Liver (tissue), 3 donors: ENCODE data around the gene ADRM1.

Experiments
- CTCF ChIP-seq: fragments of 150-350 bp; IDR thresholded peaks from 2 replicates; pipeline ENCODE4 v1.5.1; 2017; ENCODE audit warnings: improper control_type of control experiment, low read depth, low read length; ENCODE audit not compliant: missing input control
- FOXA1 ChIP-seq: IDR thresholded peaks from 2 replicates; pipeline ENCODE4 v1.6.1; 2016; ENCODE audit warnings: antibody characterized with exemption
- GABPA ChIP-seq, 2 donors: IDR thresholded peaks in 1 of 2; conservative IDR thresholded peaks in 1 of 2; 2 replicates each; pipeline ENCODE4 v1.6.1; 2016; ENCODE audit warnings: antibody characterized with exemption in 2 of 2, mild to moderate bottlenecking in 1 of 2, moderate library complexity in 1 of 2
- HNF4G ChIP-seq: IDR thresholded peaks from 2 replicates; pipeline ENCODE4 v1.6.1; 2016; ENCODE audit warnings: antibody characterized with exemption
- RAD21 ChIP-seq, 2 donors: IDR thresholded peaks; 2 replicates each; pipeline ENCODE4 v1.6.1; 2016; ENCODE audit warnings: antibody characterized with exemption in 2 of 2, mild to moderate bottlenecking in 2 of 2
- REST ChIP-seq: IDR thresholded peaks from 2 replicates; pipeline ENCODE4 v1.6.1; 2016; ENCODE audit warnings: antibody characterized with exemption, mild to moderate bottlenecking
- RXRA ChIP-seq, 2 donors: IDR thresholded peaks; 2 replicates each; pipeline ENCODE4 v1.6.1; 2017 to 2018; ENCODE audit warnings: antibody characterized with exemption in 2 of 2, mild to moderate bottlenecking in 1 of 2
- SP1 ChIP-seq: IDR thresholded peaks from 2 replicates; pipeline ENCODE4 v1.6.1; 2018; ENCODE audit warnings: antibody characterized with exemption, mild to moderate bottlenecking
- YY1 ChIP-seq: IDR thresholded peaks from 2 replicates; pipeline ENCODE4 v1.6.1; 2016; ENCODE audit warnings: antibody characterized with exemption, mild to moderate bottlenecking
- TF ChIP-seq, protein P1 (sequence below): IDR thresholded peaks from 2 replicates; pipeline ENCODE4 v1.6.1; 2016; ENCODE audit warnings: antibody characterized with exemption
- TF ChIP-seq, protein P2 (sequence below): IDR thresholded peaks from 2 replicates; pipeline ENCODE4 v1.6.1; 2016; ENCODE audit warnings: antibody characterized with exemption
- donor health status: healthy.
- donor health status: healthy.

GRCh38 chr20:62296724-62297448 is 5.9 kb upstream of the ADRM1 start:
- TF ChIP-seq CTCF: no peak
- TF ChIP-seq HNF4G: no peak
- peak; percentile 60 for TF ChIP-seq SP1
- no peak for TF ChIP-seq FOXA1
- TF ChIP-seq YY1: no peak
- peak; percentile 92 to 94 for TF ChIP-seq RXRA (IDR thresholded peaks at IDR 0.05)
- TF ChIP-seq, protein P1, sequence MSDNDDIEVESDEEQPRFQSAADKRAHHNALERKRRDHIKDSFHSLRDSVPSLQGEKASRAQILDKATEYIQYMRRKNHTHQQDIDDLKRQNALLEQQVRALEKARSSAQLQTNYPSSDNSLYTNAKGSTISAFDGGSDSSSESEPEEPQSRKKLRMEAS: no peak
- TF ChIP-seq, protein P2, sequence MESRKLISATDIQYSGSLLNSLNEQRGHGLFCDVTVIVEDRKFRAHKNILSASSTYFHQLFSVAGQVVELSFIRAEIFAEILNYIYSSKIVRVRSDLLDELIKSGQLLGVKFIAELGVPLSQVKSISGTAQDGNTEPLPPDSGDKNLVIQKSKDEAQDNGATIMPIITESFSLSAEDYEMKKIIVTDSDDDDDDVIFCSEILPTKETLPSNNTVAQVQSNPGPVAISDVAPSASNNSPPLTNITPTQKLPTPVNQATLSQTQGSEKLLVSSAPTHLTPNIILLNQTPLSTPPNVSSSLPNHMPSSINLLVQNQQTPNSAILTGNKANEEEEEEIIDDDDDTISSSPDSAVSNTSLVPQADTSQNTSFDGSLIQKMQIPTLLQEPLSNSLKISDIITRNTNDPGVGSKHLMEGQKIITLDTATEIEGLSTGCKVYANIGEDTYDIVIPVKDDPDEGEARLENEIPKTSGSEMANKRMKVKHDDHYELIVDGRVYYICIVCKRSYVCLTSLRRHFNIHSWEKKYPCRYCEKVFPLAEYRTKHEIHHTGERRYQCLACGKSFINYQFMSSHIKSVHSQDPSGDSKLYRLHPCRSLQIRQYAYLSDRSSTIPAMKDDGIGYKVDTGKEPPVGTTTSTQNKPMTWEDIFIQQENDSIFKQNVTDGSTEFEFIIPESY: no peak
- peak in 1 of 2 donors; percentile 43 for TF ChIP-seq GABPA (IDR thresholded peaks at IDR 0.05 in 1 of 2, conservative IDR thresholded peaks at IDR 0.05 in 1 of 2)
- TF ChIP-seq RAD21 (IDR thresholded peaks at IDR 0.05): no peak
- no peak for TF ChIP-seq REST
